IMR-90 (cell line): ENCODE results near the gene ORM1. TPM values are rescaled to one million over a fixed set of nuclear protein-coding genes. Genes with fewer than 3 reads are reported as not detected.

ENCODE experiments used
- ATAC-seq: fragments of 200-7000 bp; cut with Tn5 transposase; 2 replicates; pipeline ENCODE4 v1.9.1; 2020; ENCODE audit warnings: low read depth, mild to moderate bottlenecking, moderate library complexity
- BruUV-seq: library from RNA; stranded (reverse); fragments of 400-500 nt; replicated peaks from 2 replicates; lab custom pipeline; 2021; lab: Mats Ljungman, UMichigan
- CTCF ChIA-PET: fragments of 300-600 bp; formaldehyde crosslinking; extraction: SDS; loops from one replicate; lab custom pipeline; 2021; ENCODE audit warnings: antibody characterized with exemption; lab: Yijun Ruan, JAX
- POLR2A ChIA-PET: fragments of 300-600 bp; sonication (Branson Sonifier 250); formaldehyde crosslinking; loops from one replicate; lab custom pipeline; 2022; ENCODE audit warnings: antibody characterized with exemption; ENCODE audit not compliant: unreplicated experiment; lab: Charles Lee
- DNase-seq: peaks from one replicate; pipeline ENCODE4 v3.0.0; 2013
- H2AFZ ChIP-seq: replicated peaks from 2 replicates; pipeline ENCODE3; 2013; ENCODE audit warnings: low read length, mild to moderate bottlenecking; ENCODE audit not compliant: poor library complexity
- H2AK5ac ChIP-seq: 2 replicates; pipeline ENCODE4 v1.6.1; 2013; ENCODE audit warnings: low read depth, low read length, inconsistent platforms
- H2AK9ac ChIP-seq: replicated peaks from 2 replicates; pipeline ENCODE3; 2013; ENCODE audit warnings: mild to moderate bottlenecking, low read depth, low read length, moderate library complexity; ENCODE audit not compliant: poor library complexity
- H2BK120ac ChIP-seq: 2 replicates; pipeline ENCODE4 v1.6.1; 2013; ENCODE audit warnings: low read depth, low read length, inconsistent platforms
- H2BK15ac ChIP-seq: 3 replicates; pipeline ENCODE4 v1.6.1; 2013; ENCODE audit warnings: low read depth, low read length, inconsistent platforms
- H2BK20ac ChIP-seq: 2 replicates; pipeline ENCODE4 v1.6.1; 2013; ENCODE audit warnings: low read depth, mild to moderate bottlenecking, inconsistent platforms, low read length, moderate library complexity
- H2BK5ac ChIP-seq: 2 replicates; pipeline ENCODE4 v1.6.1; 2013; ENCODE audit warnings: mild to moderate bottlenecking, low read depth, low read length, inconsistent platforms; ENCODE audit not compliant: poor library complexity, severe bottlenecking
- H3K14ac ChIP-seq: replicated peaks from 2 replicates; pipeline ENCODE4 v1.6.1; 2013; ENCODE audit warnings: low read depth, low read length, inconsistent platforms
- H3K18ac ChIP-seq: 2 replicates; pipeline ENCODE4 v1.6.1; 2013; ENCODE audit warnings: low read depth, low read length, control low read depth
- H3K23ac ChIP-seq: 2 replicates; pipeline ENCODE4 v1.6.1; 2013; ENCODE audit warnings: low read depth, low read length, inconsistent platforms
- H3K27ac ChIP-seq: 2 replicates; pipeline ENCODE4 v1.5.1; 2013; ENCODE audit warnings: mild to moderate bottlenecking, control low read depth, low read length; ENCODE audit not compliant: insufficient read depth
- H3K27me3 ChIP-seq: 2 replicates; pipeline ENCODE4 v1.6.1; 2013; ENCODE audit warnings: low read length; ENCODE audit not compliant: control insufficient read depth, insufficient read depth
- H3K36me3 ChIP-seq: 2 replicates; pipeline ENCODE4 v1.6.1; 2013; ENCODE audit warnings: low read length, mixed read lengths; ENCODE audit not compliant: control insufficient read depth, insufficient read depth
- H3K4ac ChIP-seq: 2 replicates; pipeline ENCODE4 v1.6.1; 2013; ENCODE audit warnings: low read depth, low read length, inconsistent platforms
- H3K4me1 ChIP-seq: 2 replicates; pipeline ENCODE4 v1.6.1; 2013; ENCODE audit warnings: low read length, mixed read lengths; ENCODE audit not compliant: control insufficient read depth, insufficient read depth
- H3K4me2 ChIP-seq: 2 replicates; pipeline ENCODE4 v1.6.1; 2013; ENCODE audit warnings: low read depth, mild to moderate bottlenecking, control low read depth, low read length, moderate library complexity
- H3K4me3 ChIP-seq: 2 replicates; pipeline ENCODE4 v1.5.1; 2013; ENCODE audit warnings: low read depth, mild to moderate bottlenecking, control low read depth, low read length, moderate library complexity; ENCODE audit not compliant: insufficient read depth
- H3K56ac ChIP-seq: 2 replicates; pipeline ENCODE4 v1.6.1; 2013; ENCODE audit warnings: low read length, inconsistent platforms; ENCODE audit not compliant: insufficient read depth; ENCODE audit errors: extremely low read depth
- H3K79me1 ChIP-seq, 2 experiments: 2 replicates each; pipeline ENCODE4 v1.6.1; 2013; ENCODE audit warnings: low read length in 2 of 2, inconsistent platforms in 1 of 2, low read depth in 1 of 2
- H3K9ac ChIP-seq: 2 replicates; pipeline ENCODE4 v1.6.1; 2013; ENCODE audit warnings: low read depth, low read length, control low read depth
- H3K9me1 ChIP-seq: 2 replicates; pipeline ENCODE4 v1.6.1; 2013; ENCODE audit warnings: low read length, inconsistent platforms; ENCODE audit not compliant: insufficient read depth
- H3K9me3 ChIP-seq: 2 replicates; pipeline ENCODE4 v1.6.1; 2013; ENCODE audit warnings: low read length; ENCODE audit not compliant: control insufficient read depth, insufficient read depth
- H4K20me1 ChIP-seq: 2 replicates; pipeline ENCODE4 v1.6.1; 2013; ENCODE audit warnings: low read length, inconsistent platforms; ENCODE audit not compliant: insufficient read depth
- H4K5ac ChIP-seq: 2 replicates; pipeline ENCODE4 v1.6.1; 2013; ENCODE audit warnings: mild to moderate bottlenecking, low read depth, low read length, control low read depth
- H4K8ac ChIP-seq, 2 experiments: 2 replicates each; pipeline ENCODE4 v1.6.1; 2013; ENCODE audit warnings: low read depth in 2 of 2, low read length in 2 of 2, control low read depth in 1 of 2, inconsistent platforms in 1 of 2
- H4K91ac ChIP-seq: 2 replicates; pipeline ENCODE4 v1.6.1; 2013; ENCODE audit warnings: low read depth, low read length, inconsistent platforms; ENCODE audit not compliant: insufficient read depth
- CHD1 ChIP-seq: IDR thresholded peaks from 2 replicates; pipeline ENCODE4 v1.6.1; 2012; ENCODE audit warnings: low read depth, low read length, improper control_type of control experiment
- FOS ChIP-seq: fragments of 150-350 bp; IDR thresholded peaks from 2 replicates; pipeline ENCODE4 v1.6.1; 2016; ENCODE audit warnings: low read depth, low read length
- MAFK ChIP-seq: IDR thresholded peaks from 2 replicates; pipeline ENCODE4 v1.6.1; 2012; ENCODE audit warnings: low read depth, low read length, improper control_type of control experiment
- MAZ ChIP-seq: IDR thresholded peaks from 2 replicates; pipeline ENCODE4 v1.6.1; 2012; ENCODE audit warnings: low read depth, mild to moderate bottlenecking, low read length, improper control_type of control experiment, moderate library complexity, borderline replicate concordance
- MXI1 ChIP-seq: IDR thresholded peaks from 2 replicates; pipeline ENCODE4 v1.6.1; 2012; ENCODE audit warnings: low read depth, mild to moderate bottlenecking, low read length, moderate library complexity, borderline replicate concordance
- RCOR1 ChIP-seq: IDR thresholded peaks from 2 replicates; pipeline ENCODE4 v1.6.1; 2012; ENCODE audit warnings: mild to moderate bottlenecking, low read length, improper control_type of control experiment; ENCODE audit not compliant: insufficient replicate concordance
- RFX5 ChIP-seq: IDR thresholded peaks from 2 replicates; pipeline ENCODE4 v1.8.0; 2012; ENCODE audit warnings: low read depth, mild to moderate bottlenecking, low read length, moderate library complexity
- SMC3 ChIP-seq: fragments of 150-350 bp; IDR thresholded peaks from 2 replicates; pipeline ENCODE4 v1.6.1; 2016; ENCODE audit warnings: low read depth, mild to moderate bottlenecking, antibody characterized with exemption, low read length, moderate library complexity
- WGBS, 2 experiments: methylation state at CpG; one replicate each; pipeline versions ENCODE4 v1.1.5 to v1.1.7; 2013; ENCODE audit warnings: missing lambda C conversion rate in 2 of 2; ENCODE audit not compliant: insufficient read length in 1 of 2; ENCODE audit errors: extremely low coverage in 2 of 2; 5-methylcytosine and 5-hydroxymethylcytosine counted together
- dilution Hi-C: fragments of 300-500 bp; cut with HindIII; formaldehyde crosslinking; loops from one replicate; pipeline ENCODE4 v1.14.3; 2018; ENCODE audit warnings: low sequenced_read_pairs; ENCODE audit not compliant: unreplicated experiment
- in situ Hi-C: fragments of 300-500 bp; cut with MboI; formaldehyde crosslinking; loops from 3 replicates; pipeline ENCODE4 v1.14.3; 2019; ENCODE audit warnings: low sequenced_read_pairs, inconsistent platforms, mixed read lengths
- intact Hi-C: fragments of 100-400 bp; cut with micrococcal nuclease; formaldehyde crosslinking; loops from 2 replicates; pipeline ENCODE4 v1.10.0; 2022
- polyA plus RNA-seq, 3 experiments: library from polyadenylated mRNA; depleted of rRNA; stranded (reverse); fragments of >200 nt; gene quantifications; 2 replicates each; pipeline ENCODE4 v1.2.3, GENCODE V29; 2012; ENCODE audit warnings: low replicate concordance in 1 of 3
- total RNA-seq: library from RNA; depleted of rRNA; stranded (reverse); fragments of >200 nt; gene quantifications from 2 replicates; pipeline ENCODE4 v1.2.3, GENCODE V29; 2012
- TF ChIP-seq, protein P1 (sequence below): fragments of 150-350 bp; IDR thresholded peaks from 2 replicates; pipeline ENCODE4 v1.6.1; 2017; ENCODE audit warnings: mild to moderate bottlenecking, antibody characterized with exemption, low read length, low read depth

Gene ORM1
- total and polyA plus RNA-seq, 2 of the 4 experiments (the other 2 are of a cell fraction), result 0.18 TPM; not detected in 1

DNA sequence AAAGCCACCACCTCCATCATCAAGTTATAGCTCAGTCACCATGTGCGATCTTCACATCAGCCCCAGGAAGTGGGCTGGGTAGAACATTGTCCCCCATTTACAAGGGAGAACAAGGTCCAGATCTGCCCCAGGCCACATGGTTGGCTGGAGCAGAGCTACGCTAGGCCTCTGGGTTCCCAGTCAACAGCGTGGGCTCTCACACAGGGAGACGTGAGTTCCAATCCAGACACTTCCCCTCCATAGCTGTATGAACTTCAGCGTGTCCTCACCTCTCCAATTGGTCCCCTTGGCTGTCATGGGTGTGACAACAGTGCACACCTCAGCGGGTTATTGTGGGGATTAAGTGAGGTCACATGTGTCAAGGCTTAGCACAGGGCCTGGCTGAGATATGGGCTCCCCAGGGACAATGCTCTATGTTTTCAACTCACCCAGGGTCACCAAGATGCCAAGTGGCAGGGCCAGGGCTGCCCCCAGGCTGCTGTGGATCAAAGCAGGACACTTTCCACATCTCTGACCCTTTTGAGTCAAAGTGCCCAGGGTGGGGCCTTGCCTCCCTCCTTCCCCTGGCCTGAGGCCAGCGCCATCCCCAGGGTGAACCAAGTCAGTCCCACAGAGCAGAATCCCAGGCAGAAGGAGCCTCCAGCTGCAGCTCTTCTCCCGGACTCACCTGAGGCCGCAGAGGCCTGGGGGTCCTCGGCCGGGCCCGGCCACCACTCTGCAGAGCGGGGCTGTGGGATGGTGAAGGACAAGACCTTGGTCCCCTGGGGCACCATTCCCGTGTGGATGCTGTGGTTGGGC is 45.1 kb downstream of the ORM1 start (continued):
- TF ChIP-seq MAFK (no peak), CHD1 (no peak)

DNA sequence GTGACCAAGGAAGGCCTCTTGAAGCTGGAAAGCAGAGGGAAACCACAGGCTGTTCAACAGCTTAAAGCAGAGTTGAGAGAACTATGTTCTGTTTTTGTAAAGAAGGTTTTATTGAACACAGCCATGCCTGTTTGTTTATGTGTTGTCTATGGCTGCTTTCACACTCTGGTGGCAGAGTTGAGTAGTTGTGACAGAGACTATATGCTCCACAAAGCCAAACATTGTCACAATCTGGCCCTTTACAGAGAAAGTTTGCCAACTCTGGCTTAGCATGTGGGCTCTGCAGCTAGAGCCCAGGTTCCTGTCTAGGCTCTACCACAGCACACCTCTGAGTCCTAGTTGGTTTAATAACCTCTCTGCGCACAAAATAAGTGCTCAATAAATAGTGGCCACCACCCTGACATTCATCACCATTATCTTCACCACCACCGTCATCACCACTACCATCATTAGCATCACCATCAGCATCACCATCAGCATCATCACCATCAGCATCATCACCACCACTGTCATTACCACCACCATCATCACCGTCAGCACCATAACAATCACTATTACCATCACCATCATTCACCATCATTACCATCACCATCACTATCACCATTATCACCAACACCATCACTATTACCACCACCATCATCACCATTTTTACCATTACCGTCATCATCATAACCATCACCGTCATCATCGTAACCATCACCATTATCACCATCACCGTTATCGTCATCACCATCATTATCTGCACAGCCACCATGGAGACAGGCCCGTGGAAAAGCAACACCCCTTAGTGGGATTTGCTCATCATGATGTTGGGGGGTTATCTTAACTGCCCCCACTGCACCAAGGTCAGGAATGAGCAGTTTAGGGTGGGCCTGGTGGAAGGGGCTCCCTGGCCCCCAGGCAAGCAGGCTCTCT is 46.6 kb downstream of the ORM1 start:
- intact Hi-C loops, result no loop called here
- H3K4me2 ChIP-seq, result no peak overlapping the region
- no peak overlapping the region; the same call in 1 of the 2 replicates for H3K4ac ChIP-seq
- H3K18ac ChIP-seq, result no peak overlapping the region
- H3K79me1 ChIP-seq, result peaks cover 6 to 19% of the 10 kb centered on the region in 2 experiments; a peak in 3 of 4 replicates
- no peak overlapping the region for H2BK120ac ChIP-seq
- no peak overlapping the region for H3K9ac ChIP-seq
- 97% methylated on average over 3 of the region's 9 CpGs; no CpG with 5 or more reads in 1 of the 2 experiments for WGBS, 2 experiments
- H3K23ac ChIP-seq, result no peak overlapping the region
- POLR2A ChIA-PET, result no interaction called here
- no peaks in the 10 kb centered on the region for H3K9me3 ChIP-seq
- no peak overlapping the region for H4K5ac ChIP-seq
- BruUV-seq, result no TSS peak
- dilution Hi-C loops, result no loop called here
- no peak overlapping the region for H4K8ac ChIP-seq
- DNase-seq (no peak), ATAC-seq (no peak)
- no peak overlapping the region for H2AFZ ChIP-seq
- H4K91ac ChIP-seq, result no peak overlapping the region
- no peak overlapping the region for H3K27ac ChIP-seq
- H2BK20ac ChIP-seq, result no peak overlapping the region
- H4K20me1 ChIP-seq, result no peaks in the 10 kb centered on the region; the same call in 1 of the 2 replicates
- TF ChIP-seq MAZ (no peak), FOS (no peak), MXI1 (no peak), CHD1 (no peak), RFX5 (no peak), MAFK (no peak), RCOR1 (no peak), SMC3 (no peak)
- TF ChIP-seq, protein P1, sequence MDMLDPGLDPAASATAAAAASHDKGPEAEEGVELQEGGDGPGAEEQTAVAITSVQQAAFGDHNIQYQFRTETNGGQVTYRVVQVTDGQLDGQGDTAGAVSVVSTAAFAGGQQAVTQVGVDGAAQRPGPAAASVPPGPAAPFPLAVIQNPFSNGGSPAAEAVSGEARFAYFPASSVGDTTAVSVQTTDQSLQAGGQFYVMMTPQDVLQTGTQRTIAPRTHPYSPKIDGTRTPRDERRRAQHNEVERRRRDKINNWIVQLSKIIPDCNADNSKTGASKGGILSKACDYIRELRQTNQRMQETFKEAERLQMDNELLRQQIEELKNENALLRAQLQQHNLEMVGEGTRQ, result no peak
- no peak overlapping the region for H2BK5ac ChIP-seq
- H3K27me3 ChIP-seq, result no peaks in the 10 kb centered on the region
- no peak overlapping the region; the same call in 1 of the 2 replicates for H2AK5ac ChIP-seq
- no peak overlapping the region for H3K56ac ChIP-seq
- peaks cover 15% of the 10 kb centered on the region for H3K9me1 ChIP-seq
- H2BK15ac ChIP-seq, result no peak overlapping the region
- H2AK9ac ChIP-seq, result no peak overlapping the region
- H3K4me3 ChIP-seq, result no peak overlapping the region
- in situ Hi-C loops, result no loop called here
- CTCF ChIA-PET, result no interaction called here
- H3K4me1 ChIP-seq, result peaks cover 7% of the 10 kb centered on the region
- peaks cover 40% of the 10 kb centered on the region for H3K36me3 ChIP-seq
- no peak overlapping the region for H3K14ac ChIP-seq
